ENCODE measurements around the gene RBFOX2. TPM values are rescaled to one million over a fixed set of nuclear protein-coding genes. Genes with fewer than 3 reads are reported as not detected.

RBFOX2 gene
- total and polyA plus RNA-seq, 12 donors = 15.7 to 86.6 (median 69.8) TPM

GRCh38 chr22:35754761-35755160 is 273.9 kb downstream of the RBFOX2 start:
- DNase-seq = no peak
- no peak overlapping the region for H3K27ac ChIP-seq
- no peaks in the 10 kb centered on the region for H3K9me3 ChIP-seq (replicated peaks in 1 of 3)
- H3K4me3 ChIP-seq = no peak overlapping the region
- H3K36me3 ChIP-seq (replicated peaks in 1 of 2) = peaks cover 0 to 11% of the 10 kb centered on the region in 2 donors
- WGBS, 4 donors = 90 to 95% (median 93%) methylated on average over 2 of the region's 2 CpGs
- no peaks in the 10 kb centered on the region for H3K27me3 ChIP-seq
- intact Hi-C loops (cut with DNase I) = no loop called here
- no peak for TF ChIP-seq CTCF (IDR thresholded peaks at IDR 0.05)
- no peak for TF ChIP-seq POLR2A (IDR thresholded peaks at IDR 0.05)
- peaks cover 0 to 6% of the 10 kb centered on the region in 2 donors for H3K4me1 ChIP-seq (replicated peaks in 1 of 2)

- Histone ChIP-seq H3K36me3 (replicated peaks in 1 of 2) (no peaks in the 10 kb centered on the region), H3K9me3 (replicated peaks in 1 of 3) (no peaks in the 10 kb centered on the region), H3K27ac (no peak overlapping the region), H3K4me1 (replicated peaks in 1 of 2) (peaks cover 0 to 6% of the 10 kb centered on the region in 2 donors), H3K4me3 (no peak overlapping the region), H3K27me3 (no peaks in the 10 kb centered on the region)
- no peak for DNase-seq
- intact Hi-C loops (cut with DNase I) = no loop called here
- TF ChIP-seq POLR2A (IDR thresholded peaks at IDR 0.05) (no peak), CTCF (IDR thresholded peaks at IDR 0.05) (no peak)
- 77 to 86% (median 79%) methylated on average over 3 of the region's 3 CpGs for WGBS, 4 donors
These were observed 275.8 kb downstream of the RBFOX2 start for GRCh38 chr22:35752863-35753189.

GRCh38 chr22:35752006-35752862 is 276.4 kb downstream of the RBFOX2 start:
- 74 to 78% (median 76%) methylated on average over 5 of the region's 5 CpGs for WGBS, 4 donors
- H3K4me3 ChIP-seq = no peak overlapping the region
- no peak for TF ChIP-seq POLR2A (IDR thresholded peaks at IDR 0.05)
- no peak for TF ChIP-seq CTCF (IDR thresholded peaks at IDR 0.05)
- H3K4me1 ChIP-seq (replicated peaks in 1 of 2) = peaks cover 0 to 9% of the 10 kb centered on the region in 2 donors
- no peaks in the 10 kb centered on the region for H3K36me3 ChIP-seq (replicated peaks in 1 of 2)
- no peak for DNase-seq
- no peaks in the 10 kb centered on the region for H3K27me3 ChIP-seq
- intact Hi-C loops (cut with DNase I) = no loop called here
- H3K9me3 ChIP-seq (replicated peaks in 1 of 3) = no peaks in the 10 kb centered on the region
- no peak overlapping the region for H3K27ac ChIP-seq

- DNase-seq = no peak
- Histone ChIP-seq H3K9me3 (replicated peaks in 1 of 3) (no peaks in the 10 kb centered on the region), H3K27me3 (no peaks in the 10 kb centered on the region), H3K36me3 (replicated peaks in 1 of 2) (peaks cover 0 to 10% of the 10 kb centered on the region in 2 donors), H3K4me1 (replicated peaks in 1 of 2) (peaks cover 0 to 7% of the 10 kb centered on the region in 2 donors), H3K27ac (no peak overlapping the region), H3K4me3 (no peak overlapping the region)
- intact Hi-C loops (cut with DNase I) = loop anchor here in 1 of 2 donors (10.0 kb wide), 1 partner anchor 115 kb away; no protein-coding TSS in a partner anchor
- TF ChIP-seq CTCF (IDR thresholded peaks at IDR 0.05) (no peak), POLR2A (IDR thresholded peaks at IDR 0.05) (no peak)
- WGBS, 4 donors = 86 to 93% (median 87%) methylated on average over 8 to 10 of the region's 10 CpGs
These were observed 278.8 kb downstream of the RBFOX2 start for GRCh38 chr22:35749808-35750207.

All from adrenal gland (tissue), 12 donors.